ENCODE measurements around the gene NPY5R. TPM values are rescaled to one million over a fixed set of nuclear protein-coding genes. Genes with fewer than 3 reads are reported as not detected.

NPY5R gene
- polyA plus RNA-seq, 1 donor from 2014 or later, result 1.3 TPM

- Histone ChIP-seq H3K9ac (ENCODE audit: low read length) (peak overlapping the region; percentile 54), H3K27me3 (ENCODE audit: insufficient read depth, low read depth, low read length) (peaks cover 47% of the 10 kb centered on the region), H4K20me1 (ENCODE audit: insufficient read depth) (no peaks in the 10 kb centered on the region), H3K9me2 (ENCODE audit: insufficient read depth, low read length) (no peaks in the 10 kb centered on the region), H3K36me3 (ENCODE audit: insufficient read depth, low read length) (no peaks in the 10 kb centered on the region), H3K4me2 (ENCODE audit: low read length) (peak overlapping the region; percentile 74), H3F3A (ENCODE audit: insufficient read depth, low read length, poor library complexity, severe bottlenecking) (no peaks in the 10 kb centered on the region), H3K79me2 (replicated peaks; ENCODE audit: insufficient read depth, low read length) (no peaks in the 10 kb centered on the region), H2AFZ (ENCODE audit: low read depth, low read length) (peak overlapping the region; percentile 7), H3K4me3 (ENCODE audit: low read length) (peak overlapping the region; percentile 71), H3K27ac (ENCODE audit: low read length) (no peak overlapping the region), H3K9me3 (ENCODE audit: low read length) (no peaks in the 10 kb centered on the region)
- TF ChIP-seq SMC3 (conservative IDR thresholded peaks at IDR 0.05; ENCODE audit: poor library complexity), result no peak
- TF ChIP-seq POLR2AphosphoS5 (IDR thresholded peaks at IDR 0.05), result peak; percentile 30
- TF ChIP-seq REST (IDR thresholded peaks at IDR 0.05; ENCODE audit: borderline replicate concordance), result peak; percentile 51
- no peak for TF ChIP-seq TAF1 (IDR thresholded peaks at IDR 0.05; ENCODE audit: low read depth)
These were observed 744 bp downstream of the NPY5R start for GRCh38 chr4:163344147-163345125.

- Histone ChIP-seq H3K27me3 (ENCODE audit: insufficient read depth, low read depth, low read length) (peaks cover 7% of the 10 kb centered on the region), H2AFZ (ENCODE audit: low read depth, low read length) (no peak overlapping the region), H3K9ac (ENCODE audit: low read length) (no peak overlapping the region), H3K9me3 (ENCODE audit: low read length) (no peaks in the 10 kb centered on the region), H3K4me2 (ENCODE audit: low read length) (no peak overlapping the region), H3K9me2 (ENCODE audit: insufficient read depth, low read length) (no peaks in the 10 kb centered on the region), H3K79me2 (replicated peaks; ENCODE audit: insufficient read depth, low read length) (no peaks in the 10 kb centered on the region), H4K20me1 (ENCODE audit: insufficient read depth) (no peaks in the 10 kb centered on the region), H3K4me3 (ENCODE audit: low read length) (no peak overlapping the region), H3K27ac (ENCODE audit: low read length) (no peak overlapping the region), H3K36me3 (ENCODE audit: insufficient read depth, low read length) (no peaks in the 10 kb centered on the region), H3F3A (ENCODE audit: insufficient read depth, low read length, poor library complexity, severe bottlenecking) (no peaks in the 10 kb centered on the region)
- TF ChIP-seq EZH2 (IDR thresholded peaks at IDR 0.05; ENCODE audit: borderline replicate concordance, insufficient read depth, low read length, poor library complexity, severe bottlenecking) (no peak), RAD21 (conservative IDR thresholded peaks at IDR 0.05) (no peak), SMC3 (conservative IDR thresholded peaks at IDR 0.05; ENCODE audit: poor library complexity) (no peak), EP300 (conservative IDR thresholded peaks at IDR 0.05; ENCODE audit: poor library complexity, severe bottlenecking) (no peak), REST (IDR thresholded peaks at IDR 0.05; ENCODE audit: borderline replicate concordance) (no peak), POLR2AphosphoS5 (IDR thresholded peaks at IDR 0.05) (no peak), TAF1 (IDR thresholded peaks at IDR 0.05; ENCODE audit: low read depth) (no peak), MXI1 (conservative IDR thresholded peaks at IDR 0.05; ENCODE audit: poor library complexity, severe bottlenecking) (no peak)
- TF ChIP-seq, protein P1, sequence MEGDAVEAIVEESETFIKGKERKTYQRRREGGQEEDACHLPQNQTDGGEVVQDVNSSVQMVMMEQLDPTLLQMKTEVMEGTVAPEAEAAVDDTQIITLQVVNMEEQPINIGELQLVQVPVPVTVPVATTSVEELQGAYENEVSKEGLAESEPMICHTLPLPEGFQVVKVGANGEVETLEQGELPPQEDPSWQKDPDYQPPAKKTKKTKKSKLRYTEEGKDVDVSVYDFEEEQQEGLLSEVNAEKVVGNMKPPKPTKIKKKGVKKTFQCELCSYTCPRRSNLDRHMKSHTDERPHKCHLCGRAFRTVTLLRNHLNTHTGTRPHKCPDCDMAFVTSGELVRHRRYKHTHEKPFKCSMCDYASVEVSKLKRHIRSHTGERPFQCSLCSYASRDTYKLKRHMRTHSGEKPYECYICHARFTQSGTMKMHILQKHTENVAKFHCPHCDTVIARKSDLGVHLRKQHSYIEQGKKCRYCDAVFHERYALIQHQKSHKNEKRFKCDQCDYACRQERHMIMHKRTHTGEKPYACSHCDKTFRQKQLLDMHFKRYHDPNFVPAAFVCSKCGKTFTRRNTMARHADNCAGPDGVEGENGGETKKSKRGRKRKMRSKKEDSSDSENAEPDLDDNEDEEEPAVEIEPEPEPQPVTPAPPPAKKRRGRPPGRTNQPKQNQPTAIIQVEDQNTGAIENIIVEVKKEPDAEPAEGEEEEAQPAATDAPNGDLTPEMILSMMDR (IDR thresholded peaks at IDR 0.05; ENCODE audit: poor library complexity, severe bottlenecking), result no peak
These were observed 7.0 kb downstream of the NPY5R start for GRCh38 chr4:163350672-163351071.

All from neural cell (in vitro differentiated cells).